Liver (tissue), 9 donors: ENCODE data around the gene PJA1. TPM values are rescaled to one million over a fixed set of nuclear protein-coding genes. Genes with fewer than 3 reads are reported as not detected.

Source experiments
- DNase-seq: peaks from one replicate; pipeline ENCODE4 v3.0.0-alpha.2; 2017; ENCODE audit warnings: low spot score
- H3K27ac ChIP-seq, 2 donors: one replicate each; pipeline ENCODE4 v1.7.0; 2013; ENCODE audit warnings: inconsistent platforms in 2 of 2, low read length in 2 of 2, control low read depth in 1 of 2, low read depth in 1 of 2, mild to moderate bottlenecking in 1 of 2
- H3K27me3 ChIP-seq, 4 donors: one replicate each; pipeline versions ENCODE4 v1.6.1 to v1.7.0; 2013; ENCODE audit warnings: low read length in 3 of 4, inconsistent platforms in 1 of 4, mild to moderate bottlenecking in 1 of 4, moderate library complexity in 1 of 4; ENCODE audit not compliant: control insufficient read depth in 4 of 4, insufficient read depth in 4 of 4
- H3K36me3 ChIP-seq, 4 donors: one replicate each; pipeline versions ENCODE4 v1.6.1 to v1.7.0; 2013; ENCODE audit warnings: low read length in 3 of 4, mild to moderate bottlenecking in 3 of 4, low read depth in 1 of 4, moderate library complexity in 1 of 4; ENCODE audit not compliant: control insufficient read depth in 4 of 4, insufficient read depth in 3 of 4
- H3K4me1 ChIP-seq, 4 donors: one replicate each; pipeline versions ENCODE4 v1.6.1 to v1.7.0; 2013; ENCODE audit warnings: low read length in 3 of 4, mild to moderate bottlenecking in 3 of 4, moderate library complexity in 1 of 4; ENCODE audit not compliant: control insufficient read depth in 4 of 4, insufficient read depth in 4 of 4
- H3K4me3 ChIP-seq, 3 donors: one replicate each; pipeline versions ENCODE4 v1.6.1 to v1.7.0; 2013; ENCODE audit warnings: low read length in 3 of 3, control low read depth in 1 of 3, low read depth in 1 of 3, mild to moderate bottlenecking in 1 of 3
- H3K9ac ChIP-seq, 2 donors: one replicate each; pipeline ENCODE4 v1.7.0; 2013; ENCODE audit warnings: low read length in 2 of 2, mild to moderate bottlenecking in 2 of 2, moderate library complexity in 2 of 2, control low read depth in 1 of 2, low read depth in 1 of 2
- H3K9me3 ChIP-seq, 4 donors: one replicate each; pipeline versions ENCODE4 v1.6.1 to v1.7.0; 2013; ENCODE audit warnings: low read length in 3 of 4; ENCODE audit not compliant: control insufficient read depth in 4 of 4
- ATF3 ChIP-seq: IDR thresholded peaks from 2 replicates; pipeline ENCODE4 v1.6.1; 2016; ENCODE audit warnings: antibody characterized with exemption
- CTCF ChIP-seq: fragments of 150-350 bp; IDR thresholded peaks from 2 replicates; pipeline ENCODE4 v1.5.1; 2017; ENCODE audit warnings: improper control_type of control experiment, low read depth, low read length; ENCODE audit not compliant: missing input control
- EGR1 ChIP-seq, 2 donors: IDR thresholded peaks; 2 replicates each; pipeline ENCODE4 v1.6.1; 2016 to 2018; ENCODE audit warnings: antibody characterized with exemption in 2 of 2, low read depth in 2 of 2
- FOXA1 ChIP-seq: IDR thresholded peaks from 2 replicates; pipeline ENCODE4 v1.6.1; 2016; ENCODE audit warnings: antibody characterized with exemption
- FOXA2 ChIP-seq: IDR thresholded peaks from 2 replicates; pipeline ENCODE4 v1.6.1; 2016; ENCODE audit warnings: antibody characterized with exemption
- GABPA ChIP-seq, 2 donors: IDR thresholded peaks in 1 of 2; conservative IDR thresholded peaks in 1 of 2; 2 replicates each; pipeline ENCODE4 v1.6.1; 2016; ENCODE audit warnings: antibody characterized with exemption in 2 of 2, mild to moderate bottlenecking in 1 of 2, moderate library complexity in 1 of 2
- HNF4A ChIP-seq, 2 donors: conservative IDR thresholded peaks; 2 replicates each; pipeline ENCODE4 v1.6.1; 2016; ENCODE audit warnings: antibody characterized with exemption in 2 of 2, mild to moderate bottlenecking in 2 of 2
- HNF4G ChIP-seq: IDR thresholded peaks from 2 replicates; pipeline ENCODE4 v1.6.1; 2016; ENCODE audit warnings: antibody characterized with exemption
- JUND ChIP-seq, 2 donors: IDR thresholded peaks; 2 replicates each; pipeline ENCODE4 v1.6.1; 2016; ENCODE audit warnings: antibody characterized with exemption in 2 of 2
- NR2F2 ChIP-seq: IDR thresholded peaks from 2 replicates; pipeline ENCODE4 v1.6.1; 2016; ENCODE audit warnings: antibody characterized with exemption
- RAD21 ChIP-seq, 2 donors: IDR thresholded peaks; 2 replicates each; pipeline ENCODE4 v1.6.1; 2016; ENCODE audit warnings: antibody characterized with exemption in 2 of 2, mild to moderate bottlenecking in 2 of 2
- REST ChIP-seq: IDR thresholded peaks from 2 replicates; pipeline ENCODE4 v1.6.1; 2016; ENCODE audit warnings: antibody characterized with exemption, mild to moderate bottlenecking
- RXRA ChIP-seq, 2 donors: IDR thresholded peaks; 2 replicates each; pipeline ENCODE4 v1.6.1; 2017 to 2018; ENCODE audit warnings: antibody characterized with exemption in 2 of 2, mild to moderate bottlenecking in 1 of 2
- SP1 ChIP-seq: IDR thresholded peaks from 2 replicates; pipeline ENCODE4 v1.6.1; 2018; ENCODE audit warnings: antibody characterized with exemption, mild to moderate bottlenecking
- TAF1 ChIP-seq: conservative IDR thresholded peaks from 2 replicates; pipeline ENCODE4 v1.6.1; 2016; ENCODE audit warnings: antibody characterized with exemption, mild to moderate bottlenecking
- YY1 ChIP-seq: IDR thresholded peaks from 2 replicates; pipeline ENCODE4 v1.6.1; 2016; ENCODE audit warnings: antibody characterized with exemption, mild to moderate bottlenecking
- ZBTB33 ChIP-seq: IDR thresholded peaks from 2 replicates; pipeline ENCODE4 v1.6.1; 2016; ENCODE audit warnings: antibody characterized with exemption
- polyA plus RNA-seq, 2 donors: library from polyadenylated mRNA; stranded (reverse) in 1 of 2; unstranded in 1 of 2; fragments of 200-250 nt in 1 of 2; fragments of >200 nt in 1 of 2; fragmentation: Nextera tagmentation in 1 of 2; extraction: Ambion mirVana in 1 of 2; gene quantifications; one replicate each; pipeline versions ENCODE4 v1.2.1 to v1.2.3, GENCODE V29; 2013 to 2015
- total RNA-seq, 2 donors: library from RNA; depleted of rRNA; stranded (reverse); fragments of >200 nt; gene quantifications; one replicate each; pipeline ENCODE4 v1.2.3, GENCODE V29; 2014
- TF ChIP-seq, protein P1 (sequence below): IDR thresholded peaks from 2 replicates; pipeline ENCODE4 v1.6.1; 2016; ENCODE audit warnings: antibody characterized with exemption
- donor health status: healthy.
- donor health status: healthy.
- donor health status: healthy.
- donor health status: healthy.
- donor health status: healthy.

PJA1 gene
- total and polyA plus RNA-seq, 4 donors = 4.6 to 6.0 (median 5.0) TPM

DNA sequence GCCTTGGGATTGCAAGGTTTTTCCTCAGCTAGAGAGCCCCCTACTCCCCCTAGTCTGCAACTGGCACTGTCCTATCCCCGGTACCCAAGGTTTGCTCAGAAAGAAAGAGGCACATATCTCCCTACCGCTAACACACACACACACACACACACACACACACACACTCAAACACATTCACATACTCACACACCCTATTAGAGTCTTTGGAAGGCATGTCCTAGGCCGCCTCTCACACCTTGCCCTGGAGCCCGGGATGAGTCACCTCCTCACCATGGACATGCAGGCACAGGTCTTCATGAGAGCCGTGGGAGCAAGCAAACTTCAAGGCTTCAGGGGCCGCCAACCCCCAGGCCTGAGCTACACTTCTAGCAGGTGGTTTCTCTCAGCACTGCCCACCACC lies 49.2 kb downstream of the PJA1 start (continued):
- TF ChIP-seq ZBTB33 (no peak), ATF3 (no peak), EGR1 (IDR thresholded peaks at IDR 0.05; ENCODE audit: low read depth in 2 of 2) (no peak), RAD21 (IDR thresholded peaks at IDR 0.05) (no peak), NR2F2 (no peak), YY1 (no peak)

DNA sequence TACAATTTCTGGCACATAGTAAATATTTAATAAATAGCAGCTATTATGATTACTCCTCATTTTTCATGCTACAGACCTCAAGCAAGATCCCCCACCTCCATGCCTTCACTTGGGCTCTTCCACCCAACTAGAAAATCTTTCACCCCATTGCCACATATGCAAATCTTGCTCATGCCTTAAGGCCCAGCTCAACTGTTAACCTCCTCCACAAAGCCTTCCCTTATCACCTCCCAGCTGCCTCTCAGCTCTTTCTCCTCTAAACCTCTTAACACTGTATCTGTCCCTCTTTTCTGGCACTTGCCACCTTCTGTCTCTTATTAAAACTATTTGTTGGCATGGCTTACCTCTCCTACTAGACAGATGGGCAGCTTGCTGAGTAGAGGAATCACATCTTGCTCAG lies 51.5 kb downstream of the PJA1 start:
- TF ChIP-seq NR2F2 (no peak), FOXA1 (no peak), SP1 (no peak), TAF1 (no peak), EGR1 (IDR thresholded peaks at IDR 0.05; ENCODE audit: low read depth in 2 of 2) (no peak), GABPA (IDR thresholded peaks at IDR 0.05 in 1 of 2, conservative IDR thresholded peaks at IDR 0.05 in 1 of 2) (no peak), YY1 (no peak), HNF4A (conservative IDR thresholded peaks at IDR 0.05) (no peak), CTCF (no peak), RXRA (IDR thresholded peaks at IDR 0.05) (no peak), REST (no peak), JUND (IDR thresholded peaks at IDR 0.05) (no peak), ATF3 (no peak), HNF4G (no peak), RAD21 (IDR thresholded peaks at IDR 0.05) (no peak), FOXA2 (no peak), ZBTB33 (no peak)
- TF ChIP-seq, protein P1, sequence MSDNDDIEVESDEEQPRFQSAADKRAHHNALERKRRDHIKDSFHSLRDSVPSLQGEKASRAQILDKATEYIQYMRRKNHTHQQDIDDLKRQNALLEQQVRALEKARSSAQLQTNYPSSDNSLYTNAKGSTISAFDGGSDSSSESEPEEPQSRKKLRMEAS = no peak
- H3K9me3 ChIP-seq = no peaks in the 10 kb centered on the region
- H3K36me3 ChIP-seq = no peaks in the 10 kb centered on the region
- H3K4me1 ChIP-seq = no peaks in the 10 kb centered on the region
- no peak overlapping the region for H3K27ac ChIP-seq
- peaks cover 0 to 5% (median 0%) of the 10 kb centered on the region in 4 donors for H3K27me3 ChIP-seq
- no peak overlapping the region for H3K4me3 ChIP-seq
- no peak for DNase-seq
- no peak overlapping the region for H3K9ac ChIP-seq
